ENCODE measurements around the gene MAGEB5. TPM values are rescaled to one million over a fixed set of nuclear protein-coding genes. Genes with fewer than 3 reads are reported as not detected.

The MAGEB5 gene
- total and polyA plus RNA-seq, 2 donors (not counting 3 experiments of a cell fraction or from before 2014, with no cell fraction given) = not detected

DNA sequence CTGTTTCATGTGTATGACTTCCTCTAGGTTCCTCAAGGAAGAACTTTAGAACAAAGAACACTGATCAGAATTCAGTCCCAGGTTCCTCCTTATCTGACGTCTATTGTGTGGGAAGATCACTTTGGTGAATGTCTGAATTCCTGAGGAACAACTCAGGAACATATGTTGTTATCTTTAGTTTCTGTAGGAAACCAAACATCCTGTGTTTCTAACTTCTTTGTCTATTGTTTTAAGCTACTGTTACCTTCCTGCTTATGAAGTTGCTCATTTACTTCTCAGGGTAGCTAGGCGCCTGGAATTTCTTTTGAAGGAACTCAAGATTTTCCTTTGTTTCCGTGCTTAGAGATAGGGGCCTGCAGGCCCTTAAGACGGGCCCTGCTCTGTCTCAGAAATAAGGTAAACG is 46.2 kb downstream of the MAGEB5 start:
- TF ChIP-seq, protein P1, sequence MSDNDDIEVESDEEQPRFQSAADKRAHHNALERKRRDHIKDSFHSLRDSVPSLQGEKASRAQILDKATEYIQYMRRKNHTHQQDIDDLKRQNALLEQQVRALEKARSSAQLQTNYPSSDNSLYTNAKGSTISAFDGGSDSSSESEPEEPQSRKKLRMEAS (IDR thresholded peaks at IDR 0.05; ENCODE audit: insufficient read depth, insufficient read length) = no peak
- TF ChIP-seq EZH2 (IDR thresholded peaks at IDR 0.05; ENCODE audit: borderline replicate concordance, low read depth, low read length, severe bottlenecking) (no peak), POLR2A (IDR thresholded peaks at IDR 0.05; ENCODE audit: low read depth, low read length) (peak; percentile 41), CTCF (IDR thresholded peaks at IDR 0.05; ENCODE audit: extremely low read depth in 1 of 2, insufficient read depth in 1 of 2, low read depth in 1 of 2, low read length in 2 of 2) (no peak), MYC (IDR thresholded peaks at IDR 0.05; ENCODE audit: low read depth, low read length) (no peak), FOS (IDR thresholded peaks at IDR 0.05; ENCODE audit: borderline replicate concordance, insufficient read depth, low read length) (peak; percentile 66), GATA2 (IDR thresholded peaks at IDR 0.05; ENCODE audit: insufficient read depth, insufficient read length, low read depth, low read length) (peak; percentile 88), JUN (IDR thresholded peaks at IDR 0.05; ENCODE audit: borderline replicate concordance, insufficient read depth, insufficient read length, low read depth) (peak; percentile 75), POLR2AphosphoS5 (IDR thresholded peaks at IDR 0.05; ENCODE audit: insufficient read depth, low read depth, low read length) (peak; percentile 60)
- Histone ChIP-seq H4K20me1 (replicated peaks; ENCODE audit: control insufficient read depth, extremely low read depth, insufficient read depth, low read length) (no peaks in the 10 kb centered on the region), H3K9ac (replicated peaks; ENCODE audit: extremely low read depth, insufficient read depth, low read length) (peak overlapping the region; percentile 86), H3K9me3 (replicated peaks; ENCODE audit: control insufficient read depth, insufficient read depth, low read length) (no peaks in the 10 kb centered on the region), H3K27me3 (ENCODE audit: control insufficient read depth in 2 of 2, insufficient read depth in 2 of 2, low read length in 2 of 2) (no peaks in the 10 kb centered on the region), H2AFZ (ENCODE audit: low read depth, low read length) (no peak overlapping the region), H3K4me3 (replicated peaks in 1 of 3; ENCODE audit: insufficient read depth in 1 of 3, low read depth in 1 of 3, low read length in 3 of 3) (no peak overlapping the region), H3K27ac (ENCODE audit: insufficient read depth, low read depth, low read length) (peak overlapping the region; percentile 99), H3K79me2 (ENCODE audit: control insufficient read depth, insufficient read depth, low read length) (no peaks in the 10 kb centered on the region), H3K9me1 (replicated peaks; ENCODE audit: control insufficient read depth, extremely low read depth, insufficient read depth, low read length) (no peaks in the 10 kb centered on the region), H3K4me2 (ENCODE audit: insufficient read depth, low read length) (no peak overlapping the region), H3K36me3 (ENCODE audit: control insufficient read depth in 2 of 2, extremely low read depth in 1 of 2, insufficient read depth in 2 of 2, low read length in 2 of 2) (no peaks in the 10 kb centered on the region), H3K4me1 (ENCODE audit: control insufficient read depth, extremely low read depth, insufficient read depth, low read length) (peaks cover 23% of the 10 kb centered on the region)
- intact Hi-C loops (cut with micrococcal nuclease) = loop anchor here (1.0 to 10.0 kb wide), 11 partner anchors 60 to 1355 kb away; no protein-coding TSS in a partner anchor
- ChIA-PET POLR2A (interaction anchor here (0.6 kb wide), 1 partner anchor 392 kb away, joined by 3 read pairs; no protein-coding TSS in a partner anchor), CTCF (interaction anchor here (0.7 kb wide), 1 partner anchor 738 kb away, joined by 3 read pairs; no protein-coding TSS in a partner anchor)
- dilution Hi-C loops (cut with MboI; ENCODE audit: extremely low pct_ligation_motif_present, low sequenced_read_pairs) = no loop called here
- BruUV-seq (replicated peaks) = no TSS peak
- FAIRE-seq (peak; percentile 87), DNase-seq (ENCODE audit: low read depth, low spot score) (peak; percentile 91)

Other genes with a start within 250 kb of the MAGEB5 start
- gene MAGEB18, start 77.8 kb upstream of the MAGEB5 start, total RNA-seq = not detected in 2 replicates
- gene MAGEB18, start 77.8 kb upstream of the MAGEB5 start, polyA plus RNA-seq = not detected in 2 replicates
- not detected in 2 replicates for gene MAGEB6B, start 55.6 kb upstream of the MAGEB5 start, total RNA-seq
- gene MAGEB6B, start 55.6 kb upstream of the MAGEB5 start, polyA plus RNA-seq = not detected in 2 replicates
- gene MAGEB6, start 23.7 kb upstream of the MAGEB5 start, total RNA-seq = not detected in 2 replicates
- not detected in 2 replicates for gene MAGEB6, start 23.7 kb upstream of the MAGEB5 start, polyA plus RNA-seq

All from endothelial cell of umbilical vein (primary cell).